Body of pancreas (tissue), 4 donors: ENCODE data around the gene SRRM2. TPM values are rescaled to one million over a fixed set of nuclear protein-coding genes. Genes with fewer than 3 reads are reported as not detected.

Experiments used
- ATAC-seq: fragments of 150-250 bp; one replicate; pipeline ENCODE4 v1.9.1; 2016
- DNase-seq, 4 donors: peaks; one replicate each; pipeline ENCODE4 v3.0.0-alpha.2; 2019
- H3K27ac ChIP-seq, 4 donors: fragments of 200-600 bp; sonication (generic); 1 replicate in 3 of 4; 2 replicates in 1 of 4; pipeline versions ENCODE4 v1.5.1 to v1.6.1; 2016 to 2019; ENCODE audit warnings: mild to moderate bottlenecking in 1 of 4, mixed read lengths in 1 of 4, moderate library complexity in 1 of 4
- H3K27me3 ChIP-seq, 2 donors: fragments of 200-600 bp; sonication (generic); one replicate each; pipeline ENCODE4 v1.6.0; 2016; ENCODE audit warnings: mild to moderate bottlenecking in 1 of 2
- H3K36me3 ChIP-seq, 2 donors: fragments of 200-600 bp; sonication (generic); replicated peaks in 1 of 2; 2 replicates each; pipeline ENCODE4 v1.5.1; 2016; ENCODE audit warnings: low read depth in 2 of 2; ENCODE audit not compliant: insufficient read depth in 1 of 2
- H3K4me1 ChIP-seq: fragments of 200-600 bp; sonication (generic); one replicate; pipeline ENCODE4 v1.6.0; 2016
- H3K4me3 ChIP-seq, 2 donors: fragments of 200-600 bp; sonication (generic); 1 replicate in 1 of 2; 2 replicates in 1 of 2; pipeline ENCODE4 v1.5.1; 2016 to 2019
- H3K9me3 ChIP-seq, 3 donors: fragments of 200-600 bp; sonication (generic); 1 replicate in 2 of 3; 2 replicates in 1 of 3; pipeline ENCODE4 v1.5.1; 2016
- POLR2A ChIP-seq, 3 donors: fragments of 450-650 bp; IDR thresholded peaks; one replicate each; pipeline ENCODE4 v1.6.1; 2016; ENCODE audit warnings: antibody characterized with exemption in 3 of 3, mild to moderate bottlenecking in 2 of 3
- WGBS, 2 donors: methylation state at CpG; one replicate each; pipeline ENCODE4 v1.1.5; 2017; 5-methylcytosine and 5-hydroxymethylcytosine counted together
- intact Hi-C: fragments of 100-400 bp; cut with DNase I; formaldehyde crosslinking; loops from one replicate; pipeline ENCODE4 v1.15.1; 2023
- total RNA-seq, 2 donors: library from RNA; depleted of rRNA; stranded (reverse); fragments of >200 nt; gene quantifications; one replicate each; pipeline ENCODE4 v1.1.0, GENCODE V29; 2016
- TF ChIP-seq, protein P1 (sequence below), 7 experiments: fragments of 450-650 bp in 4 of 7; fragments of 200-600 bp in 3 of 7; sonication (generic) in 3 of 7; IDR thresholded peaks; one replicate each; pipeline ENCODE4 v1.5.1; 2016 to 2019; ENCODE audit warnings: antibody characterized with exemption in 7 of 7

SRRM2 gene
- total RNA-seq, 2 donors from 2014 or later: 231 to 1,198 TPM

DNA sequence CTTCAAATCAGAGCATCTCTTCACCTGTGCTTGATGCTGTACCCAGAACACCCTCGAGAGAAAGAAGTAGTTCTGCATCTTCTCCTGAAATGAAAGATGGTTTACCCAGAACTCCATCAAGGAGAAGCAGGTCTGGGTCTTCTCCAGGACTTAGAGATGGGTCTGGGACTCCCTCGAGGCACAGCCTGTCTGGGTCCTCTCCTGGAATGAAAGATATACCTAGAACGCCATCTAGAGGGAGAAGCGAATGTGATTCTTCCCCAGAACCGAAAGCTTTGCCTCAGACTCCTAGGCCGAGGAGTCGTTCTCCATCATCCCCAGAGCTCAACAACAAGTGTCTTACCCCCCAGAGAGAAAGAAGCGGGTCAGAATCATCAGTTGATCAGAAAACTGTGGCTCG is 12.3 kb downstream of the SRRM2 start:
- ATAC-seq: no peak
- TF ChIP-seq, protein P1, sequence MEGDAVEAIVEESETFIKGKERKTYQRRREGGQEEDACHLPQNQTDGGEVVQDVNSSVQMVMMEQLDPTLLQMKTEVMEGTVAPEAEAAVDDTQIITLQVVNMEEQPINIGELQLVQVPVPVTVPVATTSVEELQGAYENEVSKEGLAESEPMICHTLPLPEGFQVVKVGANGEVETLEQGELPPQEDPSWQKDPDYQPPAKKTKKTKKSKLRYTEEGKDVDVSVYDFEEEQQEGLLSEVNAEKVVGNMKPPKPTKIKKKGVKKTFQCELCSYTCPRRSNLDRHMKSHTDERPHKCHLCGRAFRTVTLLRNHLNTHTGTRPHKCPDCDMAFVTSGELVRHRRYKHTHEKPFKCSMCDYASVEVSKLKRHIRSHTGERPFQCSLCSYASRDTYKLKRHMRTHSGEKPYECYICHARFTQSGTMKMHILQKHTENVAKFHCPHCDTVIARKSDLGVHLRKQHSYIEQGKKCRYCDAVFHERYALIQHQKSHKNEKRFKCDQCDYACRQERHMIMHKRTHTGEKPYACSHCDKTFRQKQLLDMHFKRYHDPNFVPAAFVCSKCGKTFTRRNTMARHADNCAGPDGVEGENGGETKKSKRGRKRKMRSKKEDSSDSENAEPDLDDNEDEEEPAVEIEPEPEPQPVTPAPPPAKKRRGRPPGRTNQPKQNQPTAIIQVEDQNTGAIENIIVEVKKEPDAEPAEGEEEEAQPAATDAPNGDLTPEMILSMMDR (IDR thresholded peaks at IDR 0.05): no peak
- no peak for TF ChIP-seq POLR2A (IDR thresholded peaks at IDR 0.05)
- DNase-seq: no peak
- H3K4me3 ChIP-seq: no peak overlapping the region
- H3K9me3 ChIP-seq: no peaks in the 10 kb centered on the region
- peaks cover 45 to 69% of the 10 kb centered on the region in 2 donors for H3K36me3 ChIP-seq
- peaks cover 11% of the 10 kb centered on the region for H3K4me1 ChIP-seq
- intact Hi-C loops: no loop called here
- no peaks in the 10 kb centered on the region for H3K27me3 ChIP-seq
- H3K27ac ChIP-seq: no peak overlapping the region
- 84 to 92% methylated on average over 8 to 9 of the region's 9 CpGs for WGBS, 2 donors

GRCh38 chr16:2765462-2766404 is 13.3 kb downstream of the SRRM2 start:
- WGBS, 2 donors: 93 to 94% methylated on average over 62 to 73 of the region's 73 CpGs
- intact Hi-C loops: no loop called here
- Histone ChIP-seq H3K4me1 (peaks cover 11% of the 10 kb centered on the region), H3K27ac (no peak overlapping the region), H3K27me3 (no peaks in the 10 kb centered on the region), H3K36me3 (peaks cover 48 to 70% of the 10 kb centered on the region in 2 donors), H3K4me3 (no peak overlapping the region), H3K9me3 (no peaks in the 10 kb centered on the region)
- DNase-seq (no peak), ATAC-seq (no peak)
- no peak for TF ChIP-seq POLR2A (IDR thresholded peaks at IDR 0.05)
- TF ChIP-seq, protein P1 (IDR thresholded peaks at IDR 0.05): no peak

GRCh38 chr16:2766430-2767139 is 14.1 kb downstream of the SRRM2 start:
- WGBS, 2 donors: 92 to 98% methylated on average over 36 to 44 of the region's 44 CpGs
- H3K4me1 ChIP-seq: peaks cover 11% of the 10 kb centered on the region
- H3K27ac ChIP-seq: no peak overlapping the region
- DNase-seq (no peak), ATAC-seq (no peak)
- no peaks in the 10 kb centered on the region for H3K9me3 ChIP-seq
- H3K27me3 ChIP-seq: no peaks in the 10 kb centered on the region
- peaks cover 51 to 69% of the 10 kb centered on the region in 2 donors for H3K36me3 ChIP-seq
- TF ChIP-seq POLR2A (IDR thresholded peaks at IDR 0.05): no peak
- TF ChIP-seq, protein P1 (IDR thresholded peaks at IDR 0.05): no peak
- intact Hi-C loops: no loop called here
- no peak overlapping the region for H3K4me3 ChIP-seq

GRCh38 chr16:2767140-2767731 is 14.8 kb downstream of the SRRM2 start:
- peak in 3 of 4 donors; percentile 40 to 54 (median 43) for DNase-seq

More at GRCh38 chr16:2767140-2767731, 14.8 kb downstream of the SRRM2 start:
- TF ChIP-seq POLR2A (IDR thresholded peaks at IDR 0.05): no peak
- TF ChIP-seq, protein P1 (IDR thresholded peaks at IDR 0.05): no peak
- WGBS, 2 donors: 65 to 94% methylated on average over 9 to 19 of the region's 19 CpGs
- Histone ChIP-seq H3K27ac (no peak overlapping the region), H3K4me1 (peaks cover 11% of the 10 kb centered on the region), H3K4me3 (no peak overlapping the region), H3K27me3 (no peaks in the 10 kb centered on the region), H3K36me3 (peaks cover 46 to 64% of the 10 kb centered on the region in 2 donors), H3K9me3 (no peaks in the 10 kb centered on the region)
- intact Hi-C loops: no loop called here
- ATAC-seq: no peak
